ENCODE measurements around the gene NBPF4.

GRCh38 chr1:108208724-108209446 is 35.0 kb downstream of the NBPF4 start:
- no peak for TF ChIP-seq CTCF (IDR thresholded peaks at IDR 0.05; ENCODE audit: insufficient read depth, low read length, poor library complexity, severe bottlenecking)
- TF ChIP-seq EZH2phosphoT487 (conservative IDR thresholded peaks at IDR 0.05; ENCODE audit: low read length): no peak

All from SU-DHL-6 (cell line).